Fibroblast of lung (primary cell): ENCODE measurements around the gene MEN1.

Source experiments
- CTCF ChIP-seq, 2 donors: IDR thresholded peaks in 1 of 2; conservative IDR thresholded peaks in 1 of 2; 1 replicate in 1 of 2; 2 replicates in 1 of 2; pipeline ENCODE4 v1.5.1; 2011 to 2012; ENCODE audit warnings: low read length in 2 of 2, control low read depth in 1 of 2, inconsistent platforms in 1 of 2, low read depth in 1 of 2, mild to moderate bottlenecking in 1 of 2
- EZH2 ChIP-seq: IDR thresholded peaks from 2 replicates; pipeline ENCODE4 v1.5.1; 2012; ENCODE audit warnings: low read length, control low read depth, mild to moderate bottlenecking; ENCODE audit errors: missing control alignments

- TF ChIP-seq CTCF (conservative IDR thresholded peaks at IDR 0.05 in 1 of 2, IDR thresholded peaks at IDR 0.05 in 1 of 2; ENCODE audit: low read depth in 1 of 2, low read length in 2 of 2) (no peak), EZH2 (no peak)
Measured at GRCh38 chr11:64857485-64857884, 47.1 kb upstream of the MEN1 start.
